Measurements from ENCODE around the gene NR4A2. TPM values are rescaled to one million over a fixed set of nuclear protein-coding genes. Genes with fewer than 3 reads are reported as not detected.
A peak's percentile ranks its signal among the peaks of the same experiment; 100 is the strongest.
"Not testable (repeated sequence)": the region's sequence is repeated elsewhere in the genome, so short reads cannot be mapped to it uniquely, and the experiment has no call there.

The NR4A2 gene
- total RNA-seq, 1 donor from 2014 or later = 2.2 TPM

GRCh38 chr2:156322051-156322685 lies 10.4 kb downstream of the NR4A2 start:
- no peak for DNase-seq (ENCODE audit: low spot score)

GRCh38 chr2:156321243-156321904 lies 11.1 kb downstream of the NR4A2 start:
- no peak for DNase-seq (ENCODE audit: low spot score)

- DNase-seq (ENCODE audit: low spot score) = no peak
These were observed 11.9 kb downstream of the NR4A2 start for GRCh38 chr2:156320486-156321098.

- DNase-seq (ENCODE audit: low spot score) = no peak
These were observed 12.6 kb downstream of the NR4A2 start for GRCh38 chr2:156319811-156320485.

- no peak for DNase-seq (ENCODE audit: low spot score)
These were observed 14.9 kb downstream of the NR4A2 start for GRCh38 chr2:156317631-156318030.

GRCh38 chr2:156311976-156312375 lies 20.5 kb downstream of the NR4A2 start:
- no peak for DNase-seq (ENCODE audit: low spot score)

GRCh38 chr2:156310773-156311172 lies 21.7 kb downstream of the NR4A2 start:
- DNase-seq (ENCODE audit: low spot score) = no peak

- no peak for DNase-seq (ENCODE audit: low spot score)
These were observed 22.6 kb downstream of the NR4A2 start for GRCh38 chr2:156309917-156310316.

GRCh38 chr2:156309167-156309566 lies 23.4 kb downstream of the NR4A2 start:
- no peak for DNase-seq (ENCODE audit: low spot score)

GRCh38 chr2:156306821-156307220 lies 25.7 kb downstream of the NR4A2 start:
- no peak for DNase-seq (ENCODE audit: low spot score)

- DNase-seq (ENCODE audit: low spot score) = no peak
These were observed 27.4 kb downstream of the NR4A2 start for GRCh38 chr2:156305121-156305520.

GRCh38 chr2:156300337-156300736 lies 32.2 kb downstream of the NR4A2 start:
- DNase-seq (ENCODE audit: low spot score) = no peak

- no peak for DNase-seq (ENCODE audit: low spot score)
These were observed 37.5 kb downstream of the NR4A2 start for GRCh38 chr2:156294945-156295580.

GRCh38 chr2:156293382-156293781 lies 39.1 kb downstream of the NR4A2 start:
- DNase-seq (ENCODE audit: low spot score) = not testable (repeated sequence)

- DNase-seq (ENCODE audit: low spot score) = peak; percentile 19
These were observed 52.9 kb downstream of the NR4A2 start for GRCh38 chr2:156279446-156280150.

Other genes starting within 250 kb of the NR4A2 start
- gene GPD2, start 103.7 kb upstream of the NR4A2 start, total RNA-seq (ENCODE audit: insufficient read depth, low replicate concordance) = 8.9 TPM

Measured in umbilical cord (tissue), 2 donors.